Measurements from ENCODE around the gene SENP1. TPM values are rescaled to one million over a fixed set of nuclear protein-coding genes. Genes with fewer than 3 reads are reported as not detected.

Gene SENP1
- total RNA-seq, 1 donor from 2014 or later: 15.7 TPM

DNA sequence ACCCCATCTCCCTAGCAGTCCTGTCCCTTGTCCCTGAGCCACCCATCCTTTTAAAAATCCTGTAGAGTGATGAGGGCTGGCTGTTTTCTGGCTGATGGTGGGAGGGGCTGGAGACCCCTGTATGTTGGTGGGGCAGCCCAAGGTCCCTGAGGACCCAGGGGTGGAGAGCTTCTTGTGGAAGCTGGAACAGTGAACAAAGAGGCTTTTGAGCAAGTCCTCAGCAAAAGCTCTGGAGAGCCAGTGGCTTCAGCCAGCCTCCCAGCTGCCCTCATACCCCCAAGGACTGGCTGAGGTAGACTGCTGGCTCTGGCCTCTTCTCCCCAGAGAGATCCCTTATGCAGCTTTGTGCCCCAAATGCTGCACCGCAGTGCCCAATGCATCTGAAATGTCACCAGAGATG, 72.4 kb downstream of the SENP1 start:
- no peak for DNase-seq

DNA sequence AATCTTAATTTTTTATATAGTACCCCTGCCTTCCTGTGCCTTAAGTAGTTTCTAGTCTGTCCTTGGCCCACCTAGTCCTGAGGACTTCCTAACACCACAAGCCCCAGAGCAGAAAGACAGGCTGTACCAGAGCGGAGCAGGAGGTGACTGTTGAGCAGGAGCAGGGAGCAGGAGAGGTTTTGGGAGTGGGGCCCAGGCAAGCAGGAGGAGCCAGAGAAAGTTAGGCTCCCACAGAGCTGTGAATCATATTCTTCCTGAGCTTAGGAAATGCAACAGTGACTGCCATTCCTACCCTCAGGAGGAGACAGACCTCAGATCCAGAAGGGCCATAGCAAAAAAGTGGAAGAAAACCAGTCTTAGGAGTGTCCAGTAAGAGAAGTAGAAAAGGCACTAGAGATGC, 73.3 kb downstream of the SENP1 start:
- no peak for DNase-seq

DNA sequence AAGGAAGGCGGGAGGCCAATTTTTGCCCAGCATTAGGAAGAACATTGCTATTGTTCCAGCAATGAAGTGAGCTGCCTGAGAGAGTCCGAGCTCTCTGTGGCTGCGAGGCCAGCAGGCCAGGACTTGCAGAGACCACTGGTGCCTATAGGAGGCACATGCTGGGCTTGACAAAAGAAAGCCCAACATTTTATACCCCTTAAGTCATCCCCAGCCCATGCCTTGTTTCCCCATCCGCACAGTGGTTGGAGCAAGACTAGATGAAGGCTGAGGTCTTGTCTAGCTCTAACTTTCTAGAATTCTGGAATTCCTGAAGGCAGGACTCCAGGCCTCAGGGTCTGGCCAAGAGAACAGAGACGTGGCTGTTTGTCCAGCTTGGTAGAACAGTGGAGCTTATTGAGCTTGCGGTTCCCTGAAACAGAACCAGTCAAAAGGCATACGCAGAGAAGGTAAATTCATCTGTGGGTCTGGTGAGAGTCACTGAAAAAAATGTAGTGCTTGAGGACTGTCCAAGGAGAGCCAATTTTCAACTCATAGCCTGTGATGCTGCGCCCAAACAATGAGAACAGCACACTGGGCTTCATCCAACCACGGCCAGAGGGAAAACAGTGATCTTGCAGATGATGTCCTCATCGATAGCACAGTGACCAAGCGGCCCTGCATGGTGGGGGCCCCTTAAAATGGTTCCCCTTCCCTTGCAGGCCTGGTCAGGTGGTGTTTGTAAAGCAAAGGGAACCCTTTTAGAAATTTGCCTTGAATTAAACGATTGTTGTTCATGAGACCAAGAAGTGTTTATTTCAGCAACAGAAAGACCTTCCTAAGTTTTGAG, 74.5 kb downstream of the SENP1 start:
- DNase-seq: no peak

DNA sequence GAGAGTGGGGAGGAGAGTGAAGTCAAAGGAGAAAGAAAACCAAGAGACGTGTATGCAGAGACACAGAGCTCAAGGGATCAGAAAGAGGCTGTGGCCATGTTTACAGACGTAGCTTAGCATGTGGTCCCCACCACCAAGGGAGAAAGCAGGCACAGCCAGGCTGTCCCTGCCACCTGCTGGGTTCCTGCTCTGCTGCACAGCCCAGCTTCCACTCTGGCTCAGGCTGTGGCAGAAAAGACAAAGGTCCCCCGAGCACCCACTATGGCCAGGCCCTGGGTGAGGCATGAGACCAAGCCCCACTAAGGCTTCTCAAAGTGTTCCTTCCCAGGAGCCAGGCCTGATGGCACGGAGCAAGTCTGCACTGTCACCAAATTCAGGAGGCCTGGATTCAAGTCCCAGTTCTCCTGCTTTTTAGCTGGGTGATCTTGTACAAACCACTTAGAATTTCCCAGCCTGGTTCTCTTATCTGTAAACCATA, 75.7 kb downstream of the SENP1 start:
- DNase-seq: no peak

DNA sequence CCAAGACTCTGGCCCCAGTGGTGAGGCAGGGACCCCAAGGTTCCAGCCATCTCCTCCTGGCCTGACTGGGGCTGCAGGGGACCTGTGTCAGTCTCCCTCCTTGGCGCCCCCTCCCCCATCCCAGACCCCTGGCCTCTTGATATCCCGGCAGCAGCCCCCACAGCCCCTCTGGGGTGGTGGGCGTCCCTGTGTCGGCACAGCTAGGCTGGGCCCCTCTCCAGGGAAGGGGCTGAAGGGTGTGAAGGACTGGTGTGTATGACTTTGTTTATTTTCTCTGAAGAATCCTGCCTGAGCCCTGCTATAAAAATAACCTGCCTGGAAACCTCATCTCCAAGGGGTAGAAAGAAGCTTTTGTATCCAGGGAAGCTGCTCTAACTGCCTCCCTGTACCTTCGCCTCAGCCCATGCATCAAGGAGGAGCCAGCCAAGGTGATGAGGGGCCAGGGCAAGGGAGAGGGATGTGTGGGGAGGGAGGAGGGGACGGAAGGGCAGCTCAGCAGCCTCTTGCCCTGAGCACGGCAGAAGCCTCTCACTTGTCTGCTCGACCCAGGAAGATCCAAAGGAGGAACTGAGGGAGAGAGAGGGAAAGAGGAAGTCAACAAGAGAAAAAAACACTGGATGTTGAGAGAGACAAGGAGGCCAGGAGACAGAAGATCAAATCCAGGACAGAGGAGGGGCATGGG, 76.2 kb downstream of the SENP1 start:
- DNase-seq: no peak

DNA sequence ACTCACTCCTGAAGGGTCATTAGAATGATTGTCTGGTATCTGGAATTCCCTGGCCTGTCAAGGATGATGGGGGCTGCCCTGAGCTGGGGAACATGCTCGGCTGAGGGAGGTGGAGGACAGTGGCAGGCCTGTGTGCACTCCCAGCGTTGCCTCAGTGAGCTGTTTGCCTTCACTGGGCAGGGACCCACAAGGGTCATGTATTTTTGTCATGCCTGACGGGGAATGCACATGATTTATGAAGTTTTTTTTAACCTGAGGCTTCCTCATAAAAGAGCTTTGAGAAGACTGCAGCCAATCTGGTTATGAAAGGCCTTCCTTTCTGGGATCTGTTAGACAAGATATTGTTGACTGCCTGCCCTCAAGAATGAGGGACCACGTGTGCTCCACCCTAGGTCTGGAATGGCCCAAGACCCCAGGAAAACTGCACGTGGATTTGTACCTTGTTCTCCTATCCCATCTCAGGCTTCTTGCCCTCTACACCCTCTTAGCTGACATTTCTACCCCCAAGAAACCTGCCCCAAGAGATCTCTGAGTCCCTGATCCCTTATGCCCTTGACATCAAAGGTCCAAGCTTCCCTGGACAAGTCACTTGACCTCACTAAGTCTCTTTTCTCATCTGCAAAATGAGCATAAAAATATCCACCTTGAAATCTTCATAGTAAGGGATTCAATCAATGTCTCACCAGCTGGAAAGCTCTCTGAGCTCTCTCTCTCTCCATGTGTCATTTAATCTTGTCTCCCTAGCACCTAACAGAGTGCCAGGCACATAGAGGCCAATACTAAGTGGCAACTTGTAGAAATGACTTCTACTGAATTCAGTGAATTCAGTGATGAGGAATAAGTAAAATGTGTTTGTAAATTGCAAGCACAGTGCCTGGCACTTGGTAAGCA, 77.1 kb downstream of the SENP1 start:
- no peak for DNase-seq

DNA sequence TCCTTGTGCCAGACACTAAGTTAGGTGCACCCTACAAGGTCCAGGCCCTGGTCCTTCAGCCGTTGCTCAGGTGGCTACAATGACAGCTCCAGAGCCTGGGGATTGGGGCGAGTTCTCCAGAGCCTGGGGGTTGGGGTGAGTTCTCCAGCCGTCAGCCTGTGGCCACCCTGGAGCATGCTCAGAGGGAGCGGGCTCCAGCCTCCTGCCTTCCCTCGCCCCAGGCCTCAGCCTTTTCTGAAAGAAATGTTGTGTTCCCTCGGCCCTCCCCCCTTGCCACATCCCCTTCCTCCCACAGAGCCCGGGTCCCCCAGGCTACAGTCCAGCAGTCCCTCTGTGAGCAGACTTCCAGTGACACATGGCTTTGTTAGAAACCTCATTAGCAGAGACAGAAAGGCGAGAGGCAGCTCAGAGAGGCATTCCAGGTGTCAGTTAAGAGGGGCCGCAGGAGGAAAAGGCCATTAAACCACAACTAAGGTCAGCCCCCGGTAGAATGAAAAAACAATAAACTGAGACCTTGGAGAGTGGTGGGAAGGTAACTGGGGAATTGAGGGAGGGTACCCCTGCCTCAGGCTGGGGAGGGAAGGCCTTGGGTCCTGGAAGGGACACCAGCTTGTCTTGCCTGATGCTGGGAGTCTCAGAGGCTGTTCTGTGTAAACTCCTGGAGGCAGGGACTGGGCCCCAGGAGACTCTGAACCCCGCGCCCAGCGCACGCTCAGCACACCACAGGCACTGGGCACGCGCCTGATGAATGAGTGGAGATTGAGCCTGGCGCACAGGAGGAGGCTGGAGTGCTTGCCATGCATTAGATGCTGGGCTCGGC, 78.5 kb downstream of the SENP1 start:
- DNase-seq: no peak

DNA sequence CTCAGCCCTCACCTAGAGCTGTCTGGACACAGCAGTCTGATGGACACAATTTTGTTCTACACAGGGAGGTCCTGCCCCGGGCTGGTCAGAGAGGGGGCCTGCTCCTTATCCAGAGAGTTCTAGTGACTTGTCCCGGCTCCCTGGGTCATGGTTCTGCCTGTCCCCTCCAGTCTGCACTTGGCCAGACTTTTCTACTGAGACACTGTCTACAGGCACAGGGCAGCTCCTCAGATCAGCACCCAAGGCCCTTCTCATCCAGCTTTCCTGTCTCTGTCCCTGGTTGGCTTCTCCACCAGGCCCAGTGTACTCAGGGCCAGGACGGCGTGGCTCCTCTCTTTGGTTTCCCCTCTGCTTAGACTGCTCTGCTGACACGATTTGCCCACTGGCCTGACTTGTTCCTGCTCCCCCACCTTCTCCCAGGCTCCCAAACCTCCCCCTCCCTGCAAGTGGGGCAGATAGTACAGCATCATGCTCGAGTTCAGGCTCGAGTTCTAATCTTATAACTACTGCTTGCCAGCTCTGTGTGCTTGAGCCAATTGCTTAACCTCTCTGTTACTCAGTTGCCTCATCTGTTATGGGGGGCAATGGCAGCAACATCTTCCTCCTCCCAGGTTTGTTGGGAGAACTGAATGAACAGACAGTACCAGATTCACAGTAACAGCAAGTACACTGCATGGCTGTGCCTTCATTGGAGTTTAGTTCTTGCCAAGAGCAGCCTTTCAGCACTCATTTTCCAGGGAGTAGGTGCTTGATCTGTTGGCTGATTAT, 79.6 kb downstream of the SENP1 start:
- no peak for DNase-seq

DNA sequence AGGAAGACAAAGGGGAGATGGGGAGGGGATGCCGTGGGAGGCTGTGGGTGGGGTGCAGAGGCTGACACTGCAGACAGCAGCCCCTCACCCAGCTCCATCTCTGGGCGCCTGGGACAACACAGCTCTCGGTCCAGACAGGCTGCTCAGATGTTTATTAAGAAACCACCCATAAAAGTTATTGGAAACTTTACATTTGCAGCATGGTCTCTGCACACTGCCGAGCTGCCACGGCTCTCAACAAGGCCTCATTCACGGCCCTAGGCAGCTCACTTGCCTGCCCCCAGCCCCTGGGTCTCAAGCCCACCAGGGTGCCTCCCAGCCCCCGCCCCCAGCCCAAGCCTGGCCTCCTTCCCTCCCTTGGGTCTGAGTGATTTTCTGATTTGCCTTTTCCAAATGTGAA, 80.6 kb downstream of the SENP1 start:
- no peak for DNase-seq

DNA sequence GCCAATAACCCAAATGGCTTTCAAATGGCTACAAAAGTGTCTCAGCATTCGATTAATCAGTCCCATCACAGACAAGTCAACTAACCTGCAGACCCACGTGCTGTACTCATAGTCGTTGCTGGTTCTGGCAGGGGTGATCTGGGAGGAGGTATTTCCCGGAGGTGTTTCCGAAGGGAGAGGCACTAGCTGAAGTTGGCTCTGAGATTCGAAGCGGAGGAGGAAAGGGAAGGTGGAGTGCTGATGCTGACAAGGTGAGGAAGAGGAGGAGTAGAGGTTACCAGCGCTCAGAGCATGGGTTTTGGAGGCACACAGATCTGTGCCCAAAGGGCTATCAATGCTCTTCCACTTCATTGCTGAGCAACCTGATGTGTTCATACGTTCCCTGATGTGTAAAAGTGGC, 81.1 kb downstream of the SENP1 start:
- no peak for DNase-seq

DNA sequence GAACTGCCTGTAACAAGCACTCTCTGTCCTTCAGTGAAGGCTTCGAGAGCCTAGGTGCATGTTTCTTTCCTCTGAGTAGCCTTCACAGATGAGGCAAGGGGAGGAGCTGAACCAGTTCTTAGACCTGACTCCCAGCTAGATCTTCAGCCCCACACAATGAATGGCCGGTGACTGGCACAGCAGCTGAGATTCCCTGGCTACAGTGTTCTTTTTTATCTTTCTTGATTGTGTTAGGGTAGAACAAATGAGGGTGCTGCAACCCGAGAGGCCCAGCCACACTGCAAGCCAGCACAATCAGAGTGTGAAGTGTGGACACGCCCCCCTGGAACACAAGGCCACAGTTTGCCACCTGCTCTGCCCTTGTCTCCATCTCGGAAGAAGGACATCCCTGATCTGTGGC, 82.5 kb downstream of the SENP1 start:
- no peak for DNase-seq

DNA sequence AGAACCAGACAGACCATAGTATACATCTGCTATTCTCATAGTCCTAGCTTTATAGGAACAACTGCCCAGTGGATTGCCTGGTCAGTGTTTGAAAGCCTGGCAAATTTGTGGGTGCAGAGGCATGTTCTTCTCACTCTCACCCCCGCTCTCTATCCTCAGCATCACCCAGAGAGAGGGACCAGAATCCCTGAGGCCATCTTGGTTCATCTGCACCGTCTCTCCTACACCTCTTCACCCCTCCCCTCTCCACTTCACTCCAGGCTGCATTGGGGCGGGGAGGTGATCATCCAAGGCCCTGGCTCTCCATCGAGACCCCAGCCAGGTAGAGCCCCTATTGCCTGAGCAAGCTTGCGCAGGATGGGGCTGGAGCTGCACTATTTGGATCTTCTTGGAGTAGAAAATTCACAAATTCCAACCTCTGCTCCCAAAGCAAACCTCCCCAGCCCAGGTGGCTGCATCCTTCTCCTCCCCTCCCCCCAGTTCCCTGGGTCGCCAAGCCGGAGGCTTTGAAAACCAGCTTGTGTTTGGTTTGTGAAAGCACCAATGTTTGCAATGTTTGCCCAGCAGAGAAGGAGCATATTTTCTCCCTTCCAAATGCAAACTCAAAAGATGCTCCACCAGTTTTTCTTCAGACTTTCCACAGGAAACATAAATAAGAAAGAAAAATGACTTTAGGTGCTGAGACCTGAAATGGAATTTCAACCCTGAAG, 83.0 kb downstream of the SENP1 start:
- DNase-seq: no peak

DNA sequence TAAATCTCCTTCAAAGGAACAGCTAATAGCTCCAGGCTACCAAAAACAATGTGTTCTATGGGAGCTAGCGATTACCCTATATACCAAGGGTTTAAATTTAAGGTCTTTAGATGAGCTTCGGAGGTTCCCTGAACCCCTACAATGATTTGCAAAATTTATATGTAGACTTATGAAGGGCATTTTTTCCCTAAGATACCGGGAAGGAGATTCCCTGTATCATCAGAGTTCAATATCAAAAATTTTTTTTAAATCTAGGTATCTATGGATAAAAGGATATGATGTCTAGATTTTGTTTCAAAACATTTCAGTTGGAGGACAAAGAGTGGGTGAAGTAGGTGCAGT, 83.7 kb downstream of the SENP1 start:
- no peak for DNase-seq

DNA sequence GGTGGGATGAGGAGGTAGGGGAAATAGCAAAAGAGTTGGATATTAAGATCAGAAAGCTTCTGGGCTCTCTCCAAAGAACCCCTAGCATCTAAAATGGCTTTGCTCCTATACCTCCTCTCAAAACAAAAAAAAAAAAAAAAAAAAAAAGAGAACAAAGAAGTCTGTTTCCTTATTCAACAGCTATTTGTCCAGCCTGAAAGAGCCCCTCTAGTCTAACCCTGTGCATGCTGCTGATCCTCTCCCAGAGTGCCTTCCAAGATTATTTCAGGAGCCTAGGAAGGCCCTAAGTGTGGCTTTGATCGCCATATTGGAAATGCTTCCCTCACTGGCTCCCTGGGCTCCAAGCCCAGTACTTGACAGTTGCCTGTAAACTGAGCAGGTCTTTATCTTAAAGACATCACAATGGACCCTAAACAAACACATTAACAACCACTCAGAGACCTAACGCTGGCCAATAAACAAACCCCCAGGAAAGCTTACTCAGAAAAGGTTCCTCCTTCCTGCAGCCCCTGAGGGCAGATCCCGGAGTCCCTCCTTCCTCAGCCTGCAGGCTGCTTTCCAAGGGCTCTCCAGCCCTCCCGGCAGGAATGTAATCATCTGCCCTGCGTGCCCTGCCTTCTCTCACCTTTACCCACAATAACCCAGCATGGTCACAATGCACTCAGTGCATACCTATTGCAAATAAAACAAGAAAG, 84.2 kb downstream of the SENP1 start:
- DNase-seq: no peak

DNA sequence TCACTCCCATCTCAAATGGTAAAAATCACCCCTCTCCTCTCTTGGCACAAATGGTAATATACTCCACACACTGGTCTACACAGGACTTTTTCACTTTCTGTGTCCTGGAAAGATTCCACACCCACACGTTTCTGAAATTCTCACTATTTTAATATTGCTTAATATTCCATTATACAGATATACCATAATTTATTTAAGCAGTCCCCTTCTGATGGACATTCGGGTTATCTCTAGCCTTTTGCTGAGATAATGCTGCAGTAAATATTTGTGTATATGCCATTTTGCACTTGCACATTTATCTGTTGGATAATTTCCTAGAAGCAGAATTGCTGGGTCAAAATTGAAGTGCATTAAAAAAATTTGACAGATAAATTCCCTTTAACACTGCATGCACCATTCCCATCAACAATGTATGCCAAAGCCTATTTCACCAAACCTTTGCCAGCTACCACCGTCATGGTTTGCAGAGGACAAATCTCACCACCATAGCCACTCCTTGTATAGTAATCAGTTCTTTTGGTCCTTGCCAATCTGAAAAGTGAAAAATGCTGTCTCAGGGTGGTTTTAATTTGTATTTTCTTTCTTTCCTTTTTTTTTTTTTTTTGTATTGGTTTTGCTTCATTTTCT, 86.1 kb downstream of the SENP1 start:
- no peak for DNase-seq

DNA sequence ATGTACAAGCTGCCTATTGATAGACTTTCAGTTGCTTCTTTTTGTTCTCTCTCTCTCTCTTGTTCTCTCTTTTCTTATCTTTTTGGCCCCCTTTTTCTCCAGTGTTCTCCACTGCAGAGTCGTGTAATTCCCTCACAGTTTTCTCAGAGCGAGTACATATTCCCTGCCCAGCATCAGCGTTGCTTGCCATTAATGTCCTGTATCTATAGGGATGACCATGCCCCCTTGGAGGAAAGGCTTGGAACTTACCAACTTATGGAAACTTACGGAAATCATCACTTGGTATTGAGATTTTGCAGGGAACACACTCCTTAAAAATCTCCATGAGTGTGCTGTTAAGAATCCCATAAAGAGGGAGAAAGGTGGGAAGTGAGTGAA, 87.3 kb downstream of the SENP1 start:
- DNase-seq: no peak

DNA sequence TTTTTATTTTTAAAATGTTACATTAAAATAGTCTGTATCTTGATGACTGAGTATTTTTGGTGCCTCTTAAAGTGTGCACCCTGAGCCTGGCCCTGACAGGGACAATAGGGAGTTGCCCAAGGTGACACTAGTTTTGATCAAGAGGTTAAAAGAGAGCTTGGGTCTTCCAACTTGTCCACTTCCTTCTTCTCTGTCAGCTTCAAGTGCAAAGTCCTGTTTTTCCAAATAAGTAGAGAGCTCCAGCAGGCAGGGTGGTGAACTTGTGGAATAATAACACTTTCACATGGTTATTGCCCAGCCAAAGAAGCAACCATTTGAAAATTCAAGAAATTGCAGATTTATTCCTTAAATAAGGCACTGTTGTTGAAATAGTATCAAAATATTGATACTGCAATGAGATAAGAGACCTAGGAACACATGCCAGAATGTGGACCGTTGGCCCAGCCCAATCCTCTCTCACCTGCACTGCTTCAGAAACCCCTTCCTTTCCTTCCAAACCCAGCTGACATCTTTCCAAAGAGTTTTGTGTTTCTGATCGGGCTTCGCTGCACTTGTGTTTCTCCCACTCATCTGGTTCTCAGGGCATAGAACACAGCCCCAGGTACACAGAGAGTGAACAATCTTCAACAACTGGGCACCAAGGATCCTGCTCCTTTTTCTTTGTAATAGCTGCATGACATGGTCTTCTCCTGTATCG, 87.8 kb downstream of the SENP1 start:
- no peak for DNase-seq

DNA sequence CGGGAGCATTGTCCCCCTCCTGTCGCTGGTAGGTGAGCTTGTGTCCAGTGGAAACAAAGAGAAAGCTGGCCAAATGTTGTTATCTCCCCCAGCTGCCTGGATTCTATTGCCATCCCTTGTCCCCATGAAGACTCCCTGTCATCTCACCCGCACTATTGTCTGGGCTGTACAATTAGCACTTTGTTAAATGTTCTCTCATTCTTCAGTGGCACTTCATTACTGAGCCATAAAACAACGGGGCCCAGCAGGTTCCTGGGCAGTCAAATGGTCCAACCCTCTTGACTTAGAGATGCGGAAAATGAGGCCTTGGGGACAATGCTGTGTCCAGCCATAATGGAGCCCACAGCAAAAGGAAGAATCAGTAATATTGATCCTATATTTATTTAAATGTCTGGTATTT, 88.4 kb downstream of the SENP1 start:
- no peak for DNase-seq

DNA sequence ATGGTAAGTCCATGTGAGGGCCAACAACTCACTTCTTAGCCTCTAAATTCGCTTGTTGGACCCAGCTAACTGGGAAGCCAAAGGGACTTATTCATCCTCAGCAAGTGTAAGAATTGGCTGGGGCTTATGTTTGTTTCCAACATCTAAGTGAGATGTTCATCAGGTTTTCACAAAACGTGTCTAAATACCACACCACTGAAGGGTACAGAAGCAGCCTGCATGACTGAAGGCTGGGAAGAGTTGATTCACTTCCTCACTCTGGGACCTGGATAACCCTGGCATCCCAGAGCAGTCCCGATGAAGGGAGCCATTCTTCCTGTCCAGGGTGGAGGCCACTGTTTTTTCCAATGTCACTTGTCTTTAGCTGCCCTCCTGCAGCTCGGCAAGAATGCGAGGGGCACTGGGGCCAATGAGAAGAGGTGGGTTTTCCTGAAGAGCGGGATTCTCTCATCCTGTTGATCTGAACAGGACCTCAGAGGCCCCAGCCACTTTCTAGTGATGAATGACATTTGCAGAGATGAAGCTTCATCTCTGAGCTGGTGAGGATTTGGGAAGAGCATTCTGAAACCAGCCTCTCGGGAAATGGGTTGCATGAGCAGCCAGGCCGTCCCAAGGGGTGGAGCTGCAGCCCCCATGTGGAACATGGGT, 89.4 kb downstream of the SENP1 start:
- DNase-seq: peak; percentile 16
